OCI-LY7 (cell line): ENCODE measurements around the gene KLHL8.

ENCODE experiments used
- EZH2phosphoT487 ChIP-seq: fragments of 200-600 bp; sonication (generic); IDR thresholded peaks from 2 replicates; pipeline ENCODE4 v1.6.1; 2018; ENCODE audit warnings: low read depth, borderline replicate concordance, mild to moderate bottlenecking, mixed run types, antibody characterized with exemption, low read length, moderate library complexity, mixed read lengths
- TF ChIP-seq, protein P1 (sequence below): fragments of 200-600 bp; sonication (generic); conservative IDR thresholded peaks from 2 replicates; pipeline ENCODE4 v1.5.1; 2014; ENCODE audit warnings: mild to moderate bottlenecking, antibody characterized with exemption, low read length, moderate library complexity, mixed read lengths

DNA sequence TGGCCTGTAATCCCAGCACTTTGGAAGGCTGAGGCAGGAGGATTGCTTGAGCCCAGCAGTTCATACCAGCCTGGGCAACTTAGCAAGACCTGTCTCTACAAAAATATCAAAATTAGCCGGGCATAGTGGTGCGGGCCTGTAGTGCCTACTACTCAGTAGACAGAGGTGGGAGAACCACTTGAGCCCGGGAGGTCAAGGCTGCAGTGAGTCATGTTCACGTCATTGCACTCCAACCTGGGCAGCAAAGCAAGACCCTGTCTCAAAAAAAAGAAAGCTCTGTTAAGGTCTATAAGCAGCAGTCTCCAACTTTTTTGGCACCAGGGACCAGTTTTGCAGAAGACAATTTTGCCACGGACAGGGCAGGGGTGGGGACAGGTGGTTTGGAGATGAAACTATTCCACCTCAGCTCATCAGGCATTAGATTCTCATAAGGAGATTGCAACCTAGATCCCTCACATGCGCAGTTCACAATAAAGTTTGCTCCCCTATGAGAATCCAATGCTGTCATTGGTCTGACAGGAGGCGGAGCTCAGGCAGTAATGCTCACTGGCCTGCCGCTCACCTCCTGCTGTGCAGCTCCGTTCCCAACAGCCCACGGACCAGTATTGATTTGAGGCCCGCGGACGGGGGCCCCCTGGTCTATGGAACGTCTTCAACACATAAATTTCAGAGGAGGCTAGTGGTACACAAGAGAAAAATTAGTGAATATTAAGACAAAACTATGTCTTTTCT is 67.9 kb downstream of the KLHL8 start:
- TF ChIP-seq, protein P1, sequence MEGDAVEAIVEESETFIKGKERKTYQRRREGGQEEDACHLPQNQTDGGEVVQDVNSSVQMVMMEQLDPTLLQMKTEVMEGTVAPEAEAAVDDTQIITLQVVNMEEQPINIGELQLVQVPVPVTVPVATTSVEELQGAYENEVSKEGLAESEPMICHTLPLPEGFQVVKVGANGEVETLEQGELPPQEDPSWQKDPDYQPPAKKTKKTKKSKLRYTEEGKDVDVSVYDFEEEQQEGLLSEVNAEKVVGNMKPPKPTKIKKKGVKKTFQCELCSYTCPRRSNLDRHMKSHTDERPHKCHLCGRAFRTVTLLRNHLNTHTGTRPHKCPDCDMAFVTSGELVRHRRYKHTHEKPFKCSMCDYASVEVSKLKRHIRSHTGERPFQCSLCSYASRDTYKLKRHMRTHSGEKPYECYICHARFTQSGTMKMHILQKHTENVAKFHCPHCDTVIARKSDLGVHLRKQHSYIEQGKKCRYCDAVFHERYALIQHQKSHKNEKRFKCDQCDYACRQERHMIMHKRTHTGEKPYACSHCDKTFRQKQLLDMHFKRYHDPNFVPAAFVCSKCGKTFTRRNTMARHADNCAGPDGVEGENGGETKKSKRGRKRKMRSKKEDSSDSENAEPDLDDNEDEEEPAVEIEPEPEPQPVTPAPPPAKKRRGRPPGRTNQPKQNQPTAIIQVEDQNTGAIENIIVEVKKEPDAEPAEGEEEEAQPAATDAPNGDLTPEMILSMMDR, result no peak
- no peak for TF ChIP-seq EZH2phosphoT487
